HG03571 (cell line): ENCODE results near the gene LAPTM5.

Experiments
- ATAC-seq: cut with Tn5 transposase; IDR thresholded peaks from one replicate; pipeline ENCODE4 v1.9.1; 2021; ENCODE audit not compliant: unreplicated experiment

LAPTM5 gene

DNA sequence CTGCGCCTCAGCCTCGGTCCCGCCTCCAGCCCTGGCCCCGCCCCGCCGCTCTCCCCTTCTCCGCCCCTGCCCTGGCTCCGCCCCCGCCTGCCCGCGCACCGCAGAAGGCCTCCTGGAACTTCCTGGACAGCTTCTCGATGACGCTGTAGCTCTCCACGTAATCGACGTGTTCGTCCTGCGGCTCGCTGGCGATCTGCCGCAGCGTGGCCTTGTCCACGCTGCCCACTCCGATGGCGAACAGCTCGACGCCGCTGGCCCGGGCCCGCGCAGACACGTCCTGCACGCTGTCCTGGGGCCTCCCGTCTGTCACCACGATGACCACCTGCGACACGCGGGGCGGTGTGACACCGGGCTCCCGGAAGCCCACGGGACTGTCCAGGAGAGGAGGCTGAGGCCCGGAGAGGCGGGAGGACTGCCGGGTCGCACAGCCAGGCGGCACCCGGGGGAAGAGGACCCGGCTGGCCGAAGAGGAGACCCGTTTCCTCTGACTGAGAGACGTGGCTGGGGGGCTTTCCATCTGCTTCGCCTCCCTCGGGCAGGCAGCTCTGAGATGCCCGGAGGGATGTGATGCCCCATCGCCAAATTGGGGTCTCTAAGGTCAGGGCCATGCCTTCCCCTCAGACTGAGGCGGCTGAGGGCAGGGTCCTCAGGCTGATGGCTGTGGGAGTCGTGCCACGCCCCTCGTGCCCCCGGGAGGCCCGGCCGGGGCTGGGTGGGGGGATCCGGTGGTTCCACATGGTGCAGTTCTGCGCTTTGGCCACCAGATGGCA, 38.8 kb downstream of the LAPTM5 start:
- ATAC-seq, result peak; percentile 41

DNA sequence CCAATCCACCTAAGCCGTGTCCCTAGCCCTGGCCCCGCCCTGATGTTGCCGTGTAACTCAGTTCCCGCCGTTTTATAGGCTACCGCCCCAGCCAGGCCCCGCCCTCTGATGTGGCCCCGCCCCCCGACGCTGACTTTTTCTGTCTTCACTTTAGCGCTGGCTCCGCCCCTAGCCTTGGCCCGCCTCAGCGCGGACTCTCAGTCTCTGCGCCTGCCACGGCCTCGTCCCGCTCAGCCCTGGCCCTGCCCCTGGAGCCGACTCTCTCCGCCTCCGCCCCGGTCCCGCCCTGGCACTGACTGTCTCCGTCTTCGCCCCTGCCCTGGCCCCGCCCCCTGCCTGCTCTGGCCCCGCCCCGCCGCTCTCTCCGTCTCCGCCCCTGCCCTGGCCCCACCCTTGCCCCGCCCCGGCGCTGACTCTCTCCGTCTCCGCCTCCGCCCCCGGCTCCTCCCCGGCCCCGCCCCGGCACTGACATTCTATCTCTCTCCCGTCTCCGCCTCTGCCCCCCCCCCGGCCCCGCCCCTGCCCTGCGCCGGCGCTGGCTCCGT, 39.4 kb downstream of the LAPTM5 start:
- ATAC-seq, result peak; percentile 78

DNA sequence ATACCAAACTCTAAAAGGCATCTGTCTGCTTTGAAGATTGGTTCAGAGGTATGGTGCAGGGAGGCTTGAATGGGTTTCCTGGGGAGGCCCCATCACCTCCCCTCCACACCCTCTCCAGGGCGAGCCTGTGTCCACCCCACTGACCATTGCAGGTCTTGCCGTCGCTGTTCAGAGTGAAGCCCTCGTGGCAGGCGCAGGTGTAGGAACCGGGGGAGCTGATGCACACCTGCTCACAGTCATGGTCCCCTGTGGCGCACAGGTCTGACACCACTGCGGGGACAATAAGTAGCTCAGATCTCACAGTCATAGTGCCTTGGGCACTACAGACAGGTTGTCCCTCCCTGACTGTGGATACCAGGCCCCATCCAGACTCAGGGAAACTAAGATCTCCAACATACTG, 40.9 kb downstream of the LAPTM5 start:
- no peak for ATAC-seq

DNA sequence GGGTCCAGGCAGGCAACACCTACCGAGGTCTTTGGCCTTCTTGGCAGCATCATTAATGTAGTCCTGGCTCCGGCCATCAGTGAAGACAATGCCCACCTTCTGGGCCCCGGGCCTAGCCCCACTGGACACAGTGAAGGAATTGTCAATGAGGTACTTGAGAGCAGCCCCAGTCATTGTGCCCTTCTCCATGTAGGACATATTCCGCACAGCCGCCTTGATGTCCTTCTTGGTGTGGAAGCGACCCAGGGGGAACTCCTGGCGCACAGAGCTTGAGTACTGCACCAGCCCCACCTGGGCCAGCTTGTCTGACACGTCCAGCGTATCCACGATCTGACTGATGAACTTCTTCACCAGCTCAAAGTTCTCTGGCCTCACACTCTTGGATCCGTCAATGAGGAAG, 41.7 kb downstream of the LAPTM5 start:
- no peak for ATAC-seq

DNA sequence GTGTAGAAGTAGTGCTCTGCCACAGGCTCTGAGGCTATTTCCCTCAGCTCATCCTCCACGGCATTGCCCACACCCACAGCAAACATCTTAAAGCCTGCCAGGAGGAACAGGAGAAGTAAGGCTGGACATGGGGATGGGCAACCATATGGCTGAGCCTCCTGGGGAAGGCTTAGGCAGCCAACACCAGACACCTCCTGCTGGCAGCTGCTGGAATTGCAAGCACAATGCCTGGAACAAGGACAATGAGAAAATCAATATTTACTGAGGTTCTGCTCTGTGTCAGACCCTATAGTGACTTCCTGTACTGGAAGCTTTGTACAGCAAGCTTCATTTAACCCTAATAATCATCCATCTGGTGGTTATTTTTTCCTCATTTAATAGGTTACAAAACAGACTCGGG, 42.4 kb downstream of the LAPTM5 start:
- no peak for ATAC-seq

DNA sequence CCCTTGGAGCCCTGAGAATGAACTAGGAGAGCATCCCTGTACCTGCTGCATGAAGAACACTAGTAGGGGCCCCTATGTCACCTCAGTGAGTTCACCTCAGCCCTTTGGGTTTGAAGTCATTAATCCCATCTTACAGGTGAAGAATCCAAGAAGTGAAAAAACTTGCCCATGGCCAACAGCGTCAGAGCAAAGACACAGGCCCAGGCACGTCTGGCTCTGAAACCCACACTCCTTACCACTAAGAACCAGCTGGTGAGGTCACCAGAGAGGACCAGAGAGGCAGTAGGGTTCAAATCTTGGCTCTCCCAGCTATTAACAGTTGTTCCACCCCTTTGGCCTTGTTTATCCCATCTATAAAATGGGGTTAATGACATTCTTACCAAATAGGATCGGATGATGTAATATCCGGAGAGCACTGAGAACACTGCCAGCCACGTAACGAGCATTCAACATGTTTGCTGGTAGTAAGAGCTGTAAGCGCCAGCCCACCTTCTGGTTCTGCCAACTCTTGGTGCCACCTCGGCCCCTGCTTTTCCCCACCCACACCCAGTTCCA, 43.0 kb downstream of the LAPTM5 start:
- ATAC-seq, result no peak

DNA sequence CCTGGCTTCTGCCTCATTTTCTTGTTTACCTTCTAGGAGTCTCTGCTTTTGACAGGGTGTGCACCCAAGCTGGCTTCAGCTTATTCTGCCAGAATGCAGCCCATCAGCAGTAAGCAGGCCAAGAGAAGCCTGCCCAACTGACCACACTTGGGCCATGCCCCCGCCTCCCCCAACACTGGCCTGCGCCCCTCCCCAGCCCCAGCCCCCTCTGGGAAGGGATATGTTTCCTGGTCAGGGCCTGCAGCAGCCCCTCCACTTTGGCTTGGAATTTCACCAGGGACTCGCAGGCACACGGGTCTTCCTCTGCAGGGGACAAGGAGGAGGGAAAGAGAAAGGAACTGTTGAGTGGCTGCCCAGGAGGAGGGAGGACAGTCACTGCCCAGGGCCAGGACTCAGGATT, 43.5 kb downstream of the LAPTM5 start:
- no peak for ATAC-seq

DNA sequence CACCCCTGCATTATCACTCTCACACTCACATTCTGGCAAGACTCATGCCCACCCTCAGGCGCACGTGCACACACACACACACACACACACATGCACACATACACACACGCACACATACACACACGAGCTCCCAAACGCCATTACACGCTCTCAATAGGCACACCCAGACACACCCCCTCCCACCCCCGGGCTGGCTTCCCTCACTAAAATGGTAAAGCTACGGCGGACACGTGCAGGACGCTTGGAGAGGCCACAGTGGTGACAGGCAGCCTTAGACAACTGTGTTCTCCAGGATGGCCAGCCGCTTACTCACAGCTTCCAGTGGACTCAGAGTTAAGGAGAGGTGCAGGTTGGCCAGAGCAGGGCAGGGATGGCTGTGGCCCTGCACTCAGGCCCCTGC, 44.3 kb downstream of the LAPTM5 start:
- ATAC-seq, result no peak

DNA sequence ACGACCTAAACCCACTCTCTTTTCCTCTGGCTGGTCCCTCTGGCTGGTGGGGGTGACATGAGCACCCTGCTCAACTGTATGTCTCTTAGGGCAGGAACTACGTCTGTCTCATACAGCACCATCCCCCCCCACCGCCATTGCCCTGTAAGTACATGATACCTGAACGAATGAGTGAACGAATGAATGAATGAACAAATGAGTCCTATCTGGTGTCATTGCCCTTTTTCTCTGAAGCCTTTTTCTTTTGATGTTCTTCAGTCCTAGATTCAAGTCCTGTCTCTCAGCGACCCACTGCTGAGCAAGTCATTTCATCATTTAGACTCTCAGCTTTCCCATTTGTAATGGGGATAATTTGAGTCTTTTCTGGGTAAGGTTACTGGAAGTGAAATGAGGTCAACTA, 45.0 kb downstream of the LAPTM5 start:
- no peak for ATAC-seq

DNA sequence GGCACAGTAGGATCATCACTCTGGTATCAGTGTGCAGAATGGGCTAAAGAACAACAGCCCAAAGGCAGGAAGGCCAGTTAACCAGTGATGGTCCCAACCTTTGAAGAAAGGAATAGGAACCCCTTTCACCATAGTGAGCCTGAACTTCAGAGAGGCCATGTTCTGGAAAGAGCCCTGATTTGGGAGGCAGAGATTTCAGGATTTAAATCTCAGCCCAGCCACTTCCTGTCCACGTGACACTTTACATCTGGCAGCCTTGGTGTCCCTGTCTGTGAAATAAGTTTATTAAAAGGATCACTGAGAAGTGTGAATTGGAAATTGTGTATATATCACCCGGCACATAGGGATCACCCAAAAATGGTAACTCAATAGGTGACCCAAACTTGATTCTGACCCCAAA, 47.2 kb downstream of the LAPTM5 start:
- no peak for ATAC-seq

DNA sequence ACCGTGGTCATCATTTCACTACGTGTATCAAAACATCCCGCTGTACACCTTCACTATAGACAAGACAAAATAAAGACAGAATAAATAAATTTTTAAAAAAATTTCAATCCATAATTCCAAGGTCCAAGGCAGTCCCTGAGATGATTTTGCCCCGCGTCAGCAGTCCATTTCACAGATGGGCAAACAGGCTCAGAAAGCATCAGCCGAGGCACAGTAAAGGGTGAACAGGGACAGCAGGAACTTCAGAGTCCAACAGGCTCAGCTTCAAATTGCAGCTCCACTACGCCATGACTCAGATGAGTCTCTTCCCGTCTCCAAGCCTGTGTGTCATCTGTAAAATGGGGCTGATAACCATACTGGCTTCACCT, 49.2 kb downstream of the LAPTM5 start:
- no peak for ATAC-seq

DNA sequence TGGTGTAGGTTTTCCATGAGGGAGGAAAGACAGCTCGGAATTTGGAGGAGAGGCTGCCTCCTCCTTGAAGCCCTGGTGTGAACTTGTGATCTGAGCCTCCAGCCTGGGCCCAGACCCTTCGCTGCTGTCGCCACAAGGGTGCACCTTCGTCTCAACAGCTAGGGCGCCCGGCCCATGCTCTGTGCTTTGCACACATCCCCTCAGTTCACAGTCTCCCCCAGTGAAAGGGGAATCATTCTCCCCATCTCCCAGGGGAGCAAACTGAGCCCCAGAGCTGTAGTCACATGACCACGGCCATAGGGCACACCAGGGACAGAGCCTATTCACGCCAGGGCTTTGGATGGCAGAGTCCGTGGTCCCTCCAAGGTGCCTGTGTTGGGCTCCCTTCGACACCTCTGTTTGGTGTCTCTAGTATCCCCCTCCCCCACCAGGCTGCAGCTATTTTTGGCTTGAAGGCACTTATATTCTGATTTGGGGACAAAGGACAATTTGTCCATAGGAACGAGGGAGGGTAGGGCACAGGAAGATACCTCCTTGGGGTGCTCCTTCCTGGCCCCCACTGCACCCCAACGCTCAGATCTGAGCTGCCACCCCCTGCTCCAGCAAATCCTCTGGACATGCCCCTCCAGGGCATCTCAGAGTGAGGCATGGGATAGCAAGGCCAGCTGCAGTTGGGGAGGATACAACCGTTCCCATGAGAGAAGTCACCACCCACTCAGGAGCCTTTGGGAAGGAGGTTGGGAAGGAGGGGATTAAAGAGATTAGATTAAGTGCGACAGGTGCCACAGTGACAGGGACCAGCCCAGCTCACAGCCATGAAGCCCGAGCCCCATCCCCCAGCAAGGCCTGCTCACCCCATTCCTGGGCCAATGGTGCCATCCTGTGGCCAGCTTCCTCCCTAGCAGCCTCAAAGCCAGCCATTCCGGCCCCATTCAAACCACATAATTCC, 49.9 kb downstream of the LAPTM5 start:
- ATAC-seq, result no peak

DNA sequence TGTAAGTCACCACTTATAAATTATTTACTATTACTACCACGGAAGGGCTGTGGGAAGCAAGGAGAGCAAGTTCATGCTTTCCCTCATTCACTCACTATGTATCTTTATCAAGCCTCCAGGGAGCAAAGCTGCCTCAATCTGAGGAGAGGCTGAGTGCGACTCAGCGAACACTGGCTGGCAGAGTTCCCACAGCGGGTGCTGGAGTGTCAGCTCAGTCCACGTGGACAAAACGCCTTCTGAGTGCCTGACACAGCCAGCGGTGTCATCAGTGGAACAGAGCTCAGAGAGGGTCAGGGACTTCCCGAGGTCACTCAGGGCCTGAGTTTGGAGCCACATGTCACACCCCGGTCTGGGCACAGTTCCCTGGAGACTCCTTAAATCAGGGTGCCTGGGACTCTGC, 51.0 kb downstream of the LAPTM5 start:
- ATAC-seq, result no peak

DNA sequence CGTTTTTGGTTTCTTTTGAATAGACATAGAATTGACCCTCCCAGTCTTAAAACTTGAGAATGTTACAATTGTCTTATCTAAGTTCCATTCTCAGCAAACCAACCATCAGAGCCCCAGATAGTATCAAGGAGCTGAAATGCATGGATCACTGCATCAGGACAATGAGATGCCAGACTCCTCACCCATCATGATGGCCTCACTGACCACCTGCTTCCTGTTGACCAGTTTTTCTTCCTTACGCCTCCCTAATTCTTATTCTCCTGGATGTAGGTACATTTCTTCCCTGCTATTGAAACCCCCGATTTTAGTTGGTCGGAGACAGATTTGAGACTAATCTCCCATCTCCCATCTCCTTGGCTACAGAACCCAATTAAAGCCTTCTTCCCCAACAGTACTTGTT, 51.9 kb downstream of the LAPTM5 start:
- ATAC-seq, result no peak

DNA sequence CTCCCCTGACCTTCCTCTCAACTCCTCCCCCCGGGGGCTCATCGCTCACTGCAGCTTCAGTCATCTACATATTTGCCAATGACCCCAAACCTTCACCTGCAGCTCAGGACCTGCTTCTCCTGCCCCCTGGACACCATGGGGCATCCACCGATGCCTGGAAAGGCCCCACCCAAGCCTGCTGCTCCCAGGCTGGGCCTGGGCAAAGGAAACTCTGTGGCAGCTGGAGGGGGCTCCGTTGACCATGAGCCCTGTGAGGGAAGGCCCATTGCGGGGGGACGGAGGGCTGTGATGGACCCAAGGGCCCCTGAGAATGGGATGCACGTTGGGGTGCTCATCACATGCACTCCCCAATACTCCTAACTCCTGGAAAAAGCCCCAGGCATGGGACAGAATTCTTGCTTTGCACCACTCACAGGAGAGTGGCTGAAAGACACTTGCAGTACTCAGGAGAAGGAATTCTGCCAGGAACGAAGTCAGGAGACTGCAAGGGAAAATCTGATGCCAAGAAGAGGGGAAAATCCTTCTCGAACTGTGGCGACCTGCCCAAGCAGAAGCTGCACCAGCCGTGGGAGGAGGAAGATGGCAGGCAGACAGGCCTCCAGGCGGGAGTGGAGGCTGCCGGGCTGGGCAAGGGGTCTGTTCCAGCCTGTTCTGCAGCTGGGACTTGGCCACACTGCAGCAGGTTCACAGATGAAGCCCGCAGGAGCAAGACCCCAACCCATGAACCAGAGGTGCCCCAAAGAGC, 52.6 kb downstream of the LAPTM5 start:
- no peak for ATAC-seq

DNA sequence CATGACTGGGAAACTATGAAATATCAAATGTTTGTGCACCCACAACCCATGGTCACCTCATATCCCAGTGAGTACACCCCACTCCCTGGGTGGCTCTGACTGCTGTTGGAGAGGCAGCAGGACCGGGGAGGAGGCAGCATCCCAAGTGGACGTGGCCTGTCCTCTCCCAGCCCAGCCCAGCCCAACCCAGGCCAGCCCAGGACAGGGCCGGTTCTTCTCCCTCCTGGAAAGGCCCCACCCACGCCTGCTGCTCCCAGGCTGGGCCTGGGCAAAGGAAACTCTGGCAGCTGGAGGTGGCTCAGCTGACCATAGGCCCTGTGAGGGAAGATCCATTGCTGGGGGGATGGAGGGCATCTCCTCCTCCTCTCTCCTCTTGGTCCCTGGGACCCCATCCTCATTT, 53.3 kb downstream of the LAPTM5 start:
- no peak for ATAC-seq

DNA sequence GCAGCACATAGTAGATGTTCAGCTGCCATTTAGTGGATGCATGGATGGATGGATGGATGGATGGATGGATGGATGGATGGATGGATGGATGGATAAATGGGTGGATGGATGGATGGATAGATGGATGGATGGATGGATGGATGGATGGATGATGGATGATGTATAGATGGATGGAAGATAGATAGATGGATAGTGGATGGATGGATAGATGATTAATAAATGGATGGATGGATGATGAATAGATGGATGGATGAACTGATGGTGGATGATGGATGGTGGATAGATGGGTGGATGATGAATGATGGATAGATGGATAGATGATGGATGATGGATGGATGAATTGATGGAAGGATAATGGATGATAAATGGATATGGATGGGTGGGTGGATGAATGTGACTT, 54.8 kb downstream of the LAPTM5 start:
- no peak for ATAC-seq

DNA sequence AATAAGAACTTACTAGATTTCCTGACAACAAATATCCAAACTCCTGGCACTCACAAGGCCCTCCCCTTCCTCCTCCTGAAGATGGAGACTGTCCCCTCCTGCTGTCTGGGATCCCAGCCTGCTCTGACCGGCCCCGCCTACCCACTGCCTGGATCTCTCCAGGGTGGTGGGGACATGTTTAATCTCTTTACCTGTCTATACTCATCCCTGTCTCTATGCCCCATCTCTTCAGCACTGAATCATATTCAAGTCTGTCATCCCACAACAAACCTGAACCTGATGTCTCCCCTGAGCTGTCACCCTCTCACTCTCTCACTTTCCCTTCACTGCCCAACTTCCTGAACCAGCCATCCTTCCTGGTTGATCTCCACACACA, 56.3 kb downstream of the LAPTM5 start:
- no peak for ATAC-seq

DNA sequence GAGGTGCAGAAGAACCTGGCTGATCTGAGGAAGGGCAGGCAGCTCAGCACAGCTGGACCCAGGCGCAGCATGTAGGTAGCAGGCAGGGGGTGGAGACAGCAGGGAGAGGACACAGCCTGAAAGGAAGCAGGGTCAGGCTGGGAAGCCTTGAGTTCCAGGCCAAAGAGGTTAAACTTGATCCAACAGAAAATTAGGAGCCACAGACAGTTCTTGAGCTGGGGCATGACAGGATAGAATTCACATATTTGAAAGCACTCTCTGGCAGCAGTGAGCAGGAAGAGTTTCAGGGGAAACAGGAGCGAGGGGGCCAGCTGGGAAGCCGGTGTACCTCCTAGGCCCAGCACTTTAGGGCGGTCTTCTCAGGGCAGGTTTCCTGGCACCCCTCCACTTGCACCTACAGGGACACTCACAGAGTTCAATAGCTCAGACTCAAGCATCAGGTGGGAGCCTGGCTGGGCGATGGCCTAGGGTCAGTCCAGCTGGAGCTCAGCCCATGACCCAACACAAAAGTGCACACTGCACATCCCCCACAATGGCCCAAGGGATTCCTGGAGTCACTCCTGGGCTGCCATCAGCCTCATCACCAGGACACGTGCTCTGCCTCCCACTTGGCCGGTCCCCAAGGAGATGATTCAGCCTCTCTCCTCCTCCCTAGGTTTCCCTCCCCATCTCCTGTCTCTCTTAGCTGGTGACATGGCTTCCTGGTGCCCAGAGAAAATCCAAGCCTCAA, 56.9 kb downstream of the LAPTM5 start:
- ATAC-seq, result no peak

DNA sequence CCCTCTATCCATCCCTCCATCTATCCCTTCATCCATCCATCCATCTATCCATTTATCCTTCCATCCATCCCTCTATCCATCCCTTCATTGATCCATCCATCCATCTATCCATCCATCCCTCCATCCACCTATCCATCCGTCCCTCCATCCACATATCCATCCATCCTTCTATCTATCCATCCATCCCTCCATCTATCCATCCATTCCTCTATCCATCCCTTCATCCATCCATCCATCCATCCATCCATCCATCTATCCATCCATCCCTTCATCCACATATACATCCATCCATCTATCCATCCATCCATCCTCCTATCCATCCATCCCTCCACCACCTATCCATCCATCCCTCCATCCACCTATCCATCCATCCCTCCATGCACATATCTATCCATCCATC, 57.8 kb downstream of the LAPTM5 start:
- ATAC-seq, result no peak
